Endometrial microvascular endothelial cells (primary cell): ENCODE measurements around the gene ETDC. TPM values are rescaled to one million over a fixed set of nuclear protein-coding genes. Genes with fewer than 3 reads are reported as not detected.
"Not testable (repeated sequence)": the region's sequence is repeated elsewhere in the genome, so short reads cannot be mapped to it uniquely, and the experiment has no call there.

Experiments
- in situ Hi-C: cut with HindIII; loops from 2 replicates; pipeline ENCODE4 v1.10.0; 2017; ENCODE audit warnings: low sequenced_read_pairs, low pct_unique_long_range_greater_than_20kb; ENCODE audit errors: inconsistent ontology term
- total RNA-seq: library from RNA; depleted of rRNA; stranded (reverse); fragments of >200 nt; gene quantifications from one replicate; pipeline ENCODE4 v1.2.3, GENCODE V29; 2015; ENCODE audit errors: inconsistent ontology term

ETDC gene
- total RNA-seq: not detected

- in situ Hi-C loops: no loop called here
Observed at GRCh38 chrX:135309430-135309923, at the start of gene ETDC. TSS of gene ETDC (plus strand) at chrX:135309480. CDS start at chrX:135309480, 0 bp downstream.

GRCh38 chrX:135260976-135261375 is 48.3 kb upstream of the ETDC start:
- in situ Hi-C loops: not testable (repeated sequence)

GRCh38 chrX:135263376-135263775 is 45.9 kb upstream of the ETDC start:
- in situ Hi-C loops: not testable (repeated sequence)

GRCh38 chrX:135264206-135264605 is 45.1 kb upstream of the ETDC start:
- in situ Hi-C loops: no loop called here

- in situ Hi-C loops: no loop called here
Observed at GRCh38 chrX:135273162-135273561, 36.1 kb upstream of the ETDC start.

GRCh38 chrX:135275973-135276372 is 33.3 kb upstream of the ETDC start:
- in situ Hi-C loops: no loop called here

- in situ Hi-C loops: no loop called here
Observed at GRCh38 chrX:135287266-135287823, 21.9 kb upstream of the ETDC start.

GRCh38 chrX:135295238-135295943 is 13.9 kb upstream of the ETDC start:
- in situ Hi-C loops: no loop called here

- in situ Hi-C loops: no loop called here
Observed at GRCh38 chrX:135295944-135296305, 13.4 kb upstream of the ETDC start.

GRCh38 chrX:135302269-135302873 is 6.9 kb upstream of the ETDC start:
- in situ Hi-C loops: no loop called here

- in situ Hi-C loops: no loop called here
Observed at GRCh38 chrX:135304741-135305140, 4.5 kb upstream of the ETDC start.

- in situ Hi-C loops: no loop called here
Observed at GRCh38 chrX:135307171-135307570, 2.1 kb upstream of the ETDC start.

- in situ Hi-C loops: no loop called here
Observed at GRCh38 chrX:135308345-135308855, 880 bp upstream of the ETDC start.

GRCh38 chrX:135315864-135316263 is 6.6 kb downstream of the ETDC start:
- in situ Hi-C loops: no loop called here

GRCh38 chrX:135324463-135324862 is 15.2 kb downstream of the ETDC start:
- in situ Hi-C loops: no loop called here

- in situ Hi-C loops: not testable (repeated sequence)
Observed at GRCh38 chrX:135325036-135325818, 15.9 kb downstream of the ETDC start.

- in situ Hi-C loops: no loop called here
Observed at GRCh38 chrX:135327299-135327698, 18.0 kb downstream of the ETDC start.

- in situ Hi-C loops: no loop called here
Observed at GRCh38 chrX:135328421-135329005, 19.2 kb downstream of the ETDC start.

GRCh38 chrX:135330706-135331105 is 21.4 kb downstream of the ETDC start:
- in situ Hi-C loops: no loop called here
